WERI-Rb-1 (cell line): ENCODE measurements around the gene SLC36A1.

Source experiments
- DNase-seq: peaks from one replicate; pipeline ENCODE4 v3.0.0-alpha.2; 2020
- H3K27ac ChIP-seq: fragments of 250-450 bp; sonication (Bioruptor Pico); 2 replicates; pipeline ENCODE4 v1.5.1; 2020; ENCODE audit warnings: mild to moderate bottlenecking, moderate library complexity
- H3K27me3 ChIP-seq: fragments of 250-450 bp; sonication (Bioruptor Pico); 2 replicates; pipeline ENCODE4 v1.5.1; 2021; ENCODE audit warnings: mild to moderate bottlenecking, low read depth, moderate library complexity; ENCODE audit not compliant: insufficient read depth, severe bottlenecking
- H3K36me3 ChIP-seq: fragments of 250-450 bp; sonication (Bioruptor Pico); 2 replicates; pipeline ENCODE4 v1.5.1; 2020; ENCODE audit warnings: mild to moderate bottlenecking, moderate library complexity
- H3K4me3 ChIP-seq: 2 replicates; pipeline ENCODE4 v1.5.1; 2011; ENCODE audit warnings: low read depth, mild to moderate bottlenecking, control low read depth, low read length
- H3K9me3 ChIP-seq: fragments of 250-450 bp; sonication (Bioruptor Pico); 2 replicates; pipeline ENCODE4 v1.5.1; 2021; ENCODE audit warnings: mild to moderate bottlenecking, moderate library complexity; ENCODE audit not compliant: severe bottlenecking
- CTCF ChIP-seq: IDR thresholded peaks from 2 replicates; pipeline ENCODE4 v1.5.1; 2011; ENCODE audit warnings: low read depth, mild to moderate bottlenecking, control low read depth, inconsistent platforms, low read length

The SLC36A1 gene

GRCh38 chr5:151447174-151448037 is at the start of gene SLC36A1:
TSS of gene SLC36A1 (plus strand) at chr5:151447603. CDS start at chr5:151458793, 11,190 bp downstream.
- H3K27me3 ChIP-seq, result no peaks in the 10 kb centered on the region
- peak within 1 kb of the TSS; percentile 69 for H3K4me3 ChIP-seq
- TF ChIP-seq CTCF, result peak; percentile 79
- no peaks in the 10 kb centered on the region for H3K36me3 ChIP-seq
- H3K9me3 ChIP-seq, result no peaks in the 10 kb centered on the region
- DNase-seq, result peak; percentile 95
- H3K27ac ChIP-seq, result peak within 1 kb of the TSS; percentile 47; the same call in 1 of the 2 replicates

GRCh38 chr5:151405334-151406160 is 41.9 kb upstream of the SLC36A1 start:
- no peak overlapping the region for H3K4me3 ChIP-seq
- no peak for TF ChIP-seq CTCF
- no peaks in the 10 kb centered on the region for H3K36me3 ChIP-seq
- H3K27me3 ChIP-seq, result peaks cover 13% of the 10 kb centered on the region
- no peaks in the 10 kb centered on the region for H3K9me3 ChIP-seq
- DNase-seq, result no peak
- no peak overlapping the region for H3K27ac ChIP-seq

GRCh38 chr5:151406322-151406947 is 41.0 kb upstream of the SLC36A1 start:
- H3K27me3 ChIP-seq, result peaks cover 11% of the 10 kb centered on the region
- no peak overlapping the region for H3K4me3 ChIP-seq
- no peak overlapping the region for H3K27ac ChIP-seq
- TF ChIP-seq CTCF, result peak; percentile 68
- H3K9me3 ChIP-seq, result no peaks in the 10 kb centered on the region
- no peaks in the 10 kb centered on the region for H3K36me3 ChIP-seq
- peak; percentile 18 for DNase-seq

GRCh38 chr5:151408591-151409230 is 38.7 kb upstream of the SLC36A1 start:
- Histone ChIP-seq H3K4me3 (no peak overlapping the region), H3K9me3 (no peaks in the 10 kb centered on the region), H3K36me3 (no peaks in the 10 kb centered on the region), H3K27me3 (peaks cover 3% of the 10 kb centered on the region), H3K27ac (no peak overlapping the region)
- DNase-seq, result no peak
- no peak for TF ChIP-seq CTCF

- no peak for TF ChIP-seq CTCF
- H3K36me3 ChIP-seq, result no peaks in the 10 kb centered on the region
- H3K4me3 ChIP-seq, result no peak overlapping the region
- H3K9me3 ChIP-seq, result peaks cover 10% of the 10 kb centered on the region
- peaks cover 3% of the 10 kb centered on the region for H3K27me3 ChIP-seq
- DNase-seq, result no peak
- no peak overlapping the region for H3K27ac ChIP-seq
These were observed 33.6 kb upstream of the SLC36A1 start for GRCh38 chr5:151413800-151414199.
